Keratinocyte (primary cell): ENCODE results near the gene PHF8. TPM values are rescaled to one million over a fixed set of nuclear protein-coding genes. Genes with fewer than 3 reads are reported as not detected.

Experiments used
- DNase-seq: peaks from one replicate; pipeline ENCODE4 v3.0.0-alpha.2; 2011; ENCODE audit warnings: low read depth, missing footprints, low spot score
- FAIRE-seq: peaks from 2 replicates; lab custom pipeline; 2011; peaks lifted over from hg19 to GRCh38; lab: Jason Lieb, UNC
- H2AFZ ChIP-seq: 2 replicates; pipeline ENCODE4 v1.6.0; 2012; ENCODE audit warnings: low read length, control low read depth, inconsistent platforms; ENCODE audit not compliant: control insufficient read depth
- H3K27ac ChIP-seq: 2 replicates; pipeline ENCODE4 v1.5.1; 2011; ENCODE audit warnings: low read length; ENCODE audit not compliant: control insufficient read depth, insufficient read depth
- H3K27me3 ChIP-seq: 3 replicates; pipeline ENCODE4 v1.6.0; 2011; ENCODE audit warnings: low read length; ENCODE audit not compliant: control insufficient read depth, insufficient read depth; ENCODE audit errors: extremely low read depth
- H3K36me3 ChIP-seq, 2 experiments: 2 replicates in 1 of 2; 3 replicates in 1 of 2; pipeline ENCODE4 v1.5.1; 2011; ENCODE audit warnings: low read length in 2 of 2, mild to moderate bottlenecking in 1 of 2; ENCODE audit not compliant: control insufficient read depth in 2 of 2, insufficient read depth in 2 of 2; ENCODE audit errors: extremely low read depth in 1 of 2
- H3K4me1 ChIP-seq: 3 replicates; pipeline ENCODE4 v1.5.1; 2011; ENCODE audit warnings: low read length; ENCODE audit not compliant: control insufficient read depth, insufficient read depth; ENCODE audit errors: extremely low read depth
- H3K4me2 ChIP-seq: 3 replicates; pipeline ENCODE4 v1.6.0; 2011; ENCODE audit warnings: low read depth, low read length; ENCODE audit not compliant: control insufficient read depth, insufficient read depth; ENCODE audit errors: extremely low read depth
- H3K4me3 ChIP-seq, 3 experiments: fragments of 200-600 bp in 1 of 3; sonication (generic) in 1 of 3; 2 replicates in 2 of 3; 3 replicates in 1 of 3; pipeline ENCODE4 v1.5.1; 2011 to 2016; ENCODE audit warnings: low read length in 3 of 3, mild to moderate bottlenecking in 3 of 3, control low read depth in 2 of 3, inconsistent platforms in 1 of 3, low read depth in 1 of 3, mixed read lengths in 1 of 3, mixed run types in 1 of 3, moderate library complexity in 1 of 3; ENCODE audit not compliant: control insufficient read depth in 2 of 3, insufficient read depth in 2 of 3; ENCODE audit errors: extremely low read depth in 1 of 3
- H3K79me2 ChIP-seq: 2 replicates; pipeline ENCODE4 v1.6.0; 2012; ENCODE audit warnings: low read length; ENCODE audit not compliant: control insufficient read depth, insufficient read depth
- H3K9ac ChIP-seq: 3 replicates; pipeline ENCODE4 v1.6.0; 2011; ENCODE audit warnings: low read length; ENCODE audit not compliant: control insufficient read depth, insufficient read depth; ENCODE audit errors: extremely low read depth
- H3K9me1 ChIP-seq: 3 replicates; pipeline ENCODE4 v1.6.0; 2011; ENCODE audit warnings: low read length; ENCODE audit not compliant: control insufficient read depth, insufficient read depth; ENCODE audit errors: extremely low read depth
- H3K9me3 ChIP-seq: 2 replicates; pipeline ENCODE4 v1.5.1; 2012; ENCODE audit warnings: low read depth, low read length; ENCODE audit not compliant: control insufficient read depth
- H4K20me1 ChIP-seq: 3 replicates; pipeline ENCODE4 v1.6.0; 2011; ENCODE audit warnings: low read length; ENCODE audit not compliant: control insufficient read depth, insufficient read depth; ENCODE audit errors: extremely low read depth
- CTCF ChIP-seq, 3 experiments: IDR thresholded peaks in 1 of 3; conservative IDR thresholded peaks in 1 of 3; optimal IDR thresholded peaks in 1 of 3; 2 replicates in 2 of 3; 3 replicates in 1 of 3; pipeline versions ENCODE3 to v1.5.1; 2011; ENCODE audit warnings: low read length in 3 of 3, mild to moderate bottlenecking in 3 of 3, moderate library complexity in 2 of 3, control low read depth in 1 of 3, inconsistent platforms in 1 of 3; ENCODE audit not compliant: insufficient read depth in 2 of 3; ENCODE audit errors: extremely low read depth in 1 of 3
- EZH2 ChIP-seq: IDR thresholded peaks from one replicate; pipeline ENCODE4 v1.6.1; 2012; ENCODE audit warnings: inconsistent platforms, mild to moderate bottlenecking, low read length, moderate library complexity
- dilution Hi-C: fragments of 300-500 bp; cut with MboI; formaldehyde crosslinking; loops from one replicate; pipeline ENCODE4 v1.7.0; 2020; ENCODE audit warnings: low sequenced_read_pairs; ENCODE audit not compliant: extremely low pct_ligation_motif_present
- polyA plus RNA-seq, 5 experiments: library from polyadenylated mRNA; depleted of rRNA in 3 of 5; stranded (reverse) in 3 of 5; stranded (forward) in 1 of 5; unstranded in 1 of 5; fragments of >200 nt; gene quantifications; 1 replicate in 1 of 5; 2 replicates in 3 of 5; 3 replicates in 1 of 5; pipeline versions ENCODE4 v1.2.1 to v1.2.3, GENCODE V29; 2011 to 2012; ENCODE audit warnings: missing spikeins in 2 of 5, low read depth in 1 of 5, low replicate concordance in 1 of 5

The PHF8 gene
- polyA plus RNA-seq, 1 donor (not counting 4 experiments of a cell fraction or from before 2014, with no cell fraction given) = 5.9 TPM

GRCh38 chrX:54045563-54046228 lies 1.4 kb upstream of the PHF8 start:
- dilution Hi-C loops = no loop called here
- no peaks in the 10 kb centered on the region for H3K27me3 ChIP-seq
- no peak overlapping the region for H3K4me2 ChIP-seq
- H3K4me3 ChIP-seq = no peak overlapping the region
- H3K9ac ChIP-seq = no peak overlapping the region
- H2AFZ ChIP-seq = no peak overlapping the region
- no peak for DNase-seq
- H4K20me1 ChIP-seq = no peaks in the 10 kb centered on the region
- peaks cover 2% of the 10 kb centered on the region in 2 experiments for H3K36me3 ChIP-seq
- no peaks in the 10 kb centered on the region for H3K9me1 ChIP-seq
- TF ChIP-seq CTCF (optimal IDR thresholded peaks at IDR 0.05 in 1 of 3, IDR thresholded peaks at IDR 0.05 in 1 of 3, conservative IDR thresholded peaks at IDR 0.05 in 1 of 3; ENCODE audit: extremely low read depth in 1 of 3, insufficient read depth in 2 of 3, low read length in 3 of 3) = no peak
- TF ChIP-seq EZH2 = no peak
- peaks cover 6% of the 10 kb centered on the region for H3K79me2 ChIP-seq
- no peak overlapping the region for H3K27ac ChIP-seq
- H3K4me1 ChIP-seq = peaks cover 2% of the 10 kb centered on the region
- no peaks in the 10 kb centered on the region for H3K9me3 ChIP-seq
- no peak for FAIRE-seq

- FAIRE-seq (no peak), DNase-seq (no peak)
- peak overlapping the region; percentile 85 for H3K9ac ChIP-seq
- H3K9me3 ChIP-seq = no peaks in the 10 kb centered on the region
- dilution Hi-C loops = no loop called here
- H3K27me3 ChIP-seq = no peaks in the 10 kb centered on the region
- H3K4me1 ChIP-seq = peaks cover 2% of the 10 kb centered on the region
- H3K9me1 ChIP-seq = no peaks in the 10 kb centered on the region
- H4K20me1 ChIP-seq = no peaks in the 10 kb centered on the region
- H3K4me3 ChIP-seq = peak overlapping the region; percentile 44 to 71 (median 50)
- H3K36me3 ChIP-seq = peaks cover 2 to 4% of the 10 kb centered on the region in 2 experiments
- peak overlapping the region; percentile 61 for H3K4me2 ChIP-seq
- H3K27ac ChIP-seq = peak overlapping the region; percentile 89
- TF ChIP-seq CTCF (optimal IDR thresholded peaks at IDR 0.05 in 1 of 3, IDR thresholded peaks at IDR 0.05 in 1 of 3, conservative IDR thresholded peaks at IDR 0.05 in 1 of 3; ENCODE audit: extremely low read depth in 1 of 3, insufficient read depth in 2 of 3, low read length in 3 of 3) (no peak), EZH2 (no peak)
- H2AFZ ChIP-seq = peak overlapping the region; percentile 90
- H3K79me2 ChIP-seq = peaks cover 6% of the 10 kb centered on the region
Measured at GRCh38 chrX:54044877-54045338, 635 bp upstream of the PHF8 start.
